ENCODE results near the gene STKLD1. TPM values are rescaled to one million over a fixed set of nuclear protein-coding genes. Genes with fewer than 3 reads are reported as not detected.
A peak's percentile ranks its signal among the peaks of the same experiment; 100 is the strongest.
"Not testable (repeated sequence)": the region's sequence is repeated elsewhere in the genome, so short reads cannot be mapped to it uniquely, and the experiment has no call there.

STKLD1 gene
- total RNA-seq, 1 donor from 2014 or later, result not detected

DNA sequence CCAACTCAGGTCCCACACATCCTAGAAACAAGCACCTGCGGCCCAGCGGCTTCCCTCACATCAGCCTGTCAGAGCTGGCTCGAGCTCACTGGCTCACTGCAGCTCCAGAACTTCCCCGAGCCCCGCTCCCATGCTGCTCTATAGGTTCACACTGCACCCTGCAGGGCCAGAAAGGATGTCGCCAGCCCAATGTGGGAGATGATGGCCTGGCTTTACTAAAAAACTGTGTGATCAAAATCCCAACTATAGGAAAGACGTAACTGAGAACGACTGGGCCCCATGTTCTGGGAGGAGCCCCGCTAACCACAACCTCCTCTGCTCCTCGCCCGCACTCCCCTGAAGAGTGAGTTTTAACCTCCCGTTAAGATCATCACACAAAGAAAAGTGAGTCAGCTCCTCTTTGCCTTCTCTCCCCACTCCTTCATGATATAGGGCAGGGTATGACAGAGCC, 4.9 kb upstream of the STKLD1 start:
- no peak overlapping the region for H3K4me3 ChIP-seq
- intact Hi-C loops (cut with DNase I), result loop anchor here (10.0 kb wide), 1 partner anchor 654 kb away; the partner anchor contains the start of gene BRD3OS
- no peaks in the 10 kb centered on the region for H3K27me3 ChIP-seq
- H3K4me1 ChIP-seq, result peaks cover 7 to 40% of the 10 kb centered on the region in 2 donors
- peaks cover 15 to 42% of the 10 kb centered on the region in 2 donors for H3K36me3 ChIP-seq
- H3K9me3 ChIP-seq, result no peaks in the 10 kb centered on the region
- TF ChIP-seq, protein P1, sequence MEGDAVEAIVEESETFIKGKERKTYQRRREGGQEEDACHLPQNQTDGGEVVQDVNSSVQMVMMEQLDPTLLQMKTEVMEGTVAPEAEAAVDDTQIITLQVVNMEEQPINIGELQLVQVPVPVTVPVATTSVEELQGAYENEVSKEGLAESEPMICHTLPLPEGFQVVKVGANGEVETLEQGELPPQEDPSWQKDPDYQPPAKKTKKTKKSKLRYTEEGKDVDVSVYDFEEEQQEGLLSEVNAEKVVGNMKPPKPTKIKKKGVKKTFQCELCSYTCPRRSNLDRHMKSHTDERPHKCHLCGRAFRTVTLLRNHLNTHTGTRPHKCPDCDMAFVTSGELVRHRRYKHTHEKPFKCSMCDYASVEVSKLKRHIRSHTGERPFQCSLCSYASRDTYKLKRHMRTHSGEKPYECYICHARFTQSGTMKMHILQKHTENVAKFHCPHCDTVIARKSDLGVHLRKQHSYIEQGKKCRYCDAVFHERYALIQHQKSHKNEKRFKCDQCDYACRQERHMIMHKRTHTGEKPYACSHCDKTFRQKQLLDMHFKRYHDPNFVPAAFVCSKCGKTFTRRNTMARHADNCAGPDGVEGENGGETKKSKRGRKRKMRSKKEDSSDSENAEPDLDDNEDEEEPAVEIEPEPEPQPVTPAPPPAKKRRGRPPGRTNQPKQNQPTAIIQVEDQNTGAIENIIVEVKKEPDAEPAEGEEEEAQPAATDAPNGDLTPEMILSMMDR (IDR thresholded peaks at IDR 0.05), result no peak
- no peak overlapping the region for H3K27ac ChIP-seq
- no peak for DNase-seq (ENCODE audit: low spot score in 2 of 2)

DNA sequence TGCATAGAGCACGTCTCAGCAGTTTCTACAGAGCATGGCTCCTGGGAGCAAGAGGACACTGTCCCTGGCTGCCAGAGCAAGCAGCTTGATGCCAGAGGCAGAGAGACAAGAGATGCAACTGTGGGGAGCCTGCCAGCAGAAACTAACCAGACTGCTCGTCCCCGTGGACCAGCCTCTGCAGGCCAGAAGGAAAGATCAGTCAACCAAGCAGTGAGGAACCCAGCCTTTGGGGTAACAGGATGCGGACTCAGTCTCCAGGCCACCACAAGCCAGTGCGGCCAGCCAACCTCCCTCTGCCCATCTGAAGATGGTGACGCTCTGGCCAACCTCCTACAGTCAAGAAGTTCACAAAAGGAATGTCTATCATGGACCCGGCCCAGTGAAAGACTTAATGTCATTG, 4.0 kb upstream of the STKLD1 start:
- Histone ChIP-seq H3K36me3 (peaks cover 7 to 33% of the 10 kb centered on the region in 2 donors), H3K4me3 (peak overlapping the region in 1 of 2 donors; percentile 16), H3K27me3 (no peaks in the 10 kb centered on the region), H3K27ac (no peak overlapping the region), H3K9me3 (no peaks in the 10 kb centered on the region), H3K4me1 (peaks cover 7 to 44% of the 10 kb centered on the region in 2 donors)
- no peak for DNase-seq (ENCODE audit: low spot score in 2 of 2)
- intact Hi-C loops (cut with DNase I), result loop anchor here (10.0 kb wide), 1 partner anchor 653 kb away; the partner anchor contains the start of gene BRD3OS
- TF ChIP-seq, protein P1 (IDR thresholded peaks at IDR 0.05), result no peak

DNA sequence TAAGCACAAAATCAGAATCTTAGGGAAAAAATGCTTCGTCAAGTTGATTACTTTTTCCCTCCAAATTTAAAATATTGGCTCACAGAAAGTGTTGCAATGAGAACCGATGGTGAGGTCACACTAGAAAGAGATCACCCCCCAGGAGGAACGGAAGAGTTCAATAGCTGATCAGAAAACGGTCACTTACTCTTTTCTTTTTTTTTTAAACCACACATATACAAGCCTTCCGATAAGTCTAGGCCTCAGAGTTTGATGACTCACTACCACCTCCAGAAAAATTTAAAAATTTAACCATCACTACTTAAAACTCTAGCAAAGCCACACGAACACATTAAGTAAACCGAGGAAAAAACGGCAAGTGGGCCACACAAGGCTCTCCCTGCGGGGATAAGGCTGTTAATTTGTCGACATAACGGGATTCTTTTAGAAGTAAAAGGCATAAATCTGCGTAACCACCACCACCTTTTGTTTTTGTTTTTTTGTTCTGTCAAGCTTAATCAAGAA, 1.5 kb upstream of the STKLD1 start:
- H3K9me3 ChIP-seq, result no peaks in the 10 kb centered on the region
- peaks cover 4 to 26% of the 10 kb centered on the region in 2 donors for H3K36me3 ChIP-seq
- intact Hi-C loops (cut with DNase I), result loop anchor here (10.0 kb wide), 1 partner anchor 650 kb away; the partner anchor contains the start of gene BRD3OS
- H3K4me3 ChIP-seq, result peak overlapping the region; percentile 97 to 98
- H3K27me3 ChIP-seq, result no peaks in the 10 kb centered on the region
- H3K4me1 ChIP-seq, result peaks cover 7 to 30% of the 10 kb centered on the region in 2 donors
- no peak for DNase-seq (ENCODE audit: low spot score in 2 of 2)
- H3K27ac ChIP-seq, result peak overlapping the region; percentile 94 to 97
- TF ChIP-seq, protein P1 (IDR thresholded peaks at IDR 0.05), result no peak

DNA sequence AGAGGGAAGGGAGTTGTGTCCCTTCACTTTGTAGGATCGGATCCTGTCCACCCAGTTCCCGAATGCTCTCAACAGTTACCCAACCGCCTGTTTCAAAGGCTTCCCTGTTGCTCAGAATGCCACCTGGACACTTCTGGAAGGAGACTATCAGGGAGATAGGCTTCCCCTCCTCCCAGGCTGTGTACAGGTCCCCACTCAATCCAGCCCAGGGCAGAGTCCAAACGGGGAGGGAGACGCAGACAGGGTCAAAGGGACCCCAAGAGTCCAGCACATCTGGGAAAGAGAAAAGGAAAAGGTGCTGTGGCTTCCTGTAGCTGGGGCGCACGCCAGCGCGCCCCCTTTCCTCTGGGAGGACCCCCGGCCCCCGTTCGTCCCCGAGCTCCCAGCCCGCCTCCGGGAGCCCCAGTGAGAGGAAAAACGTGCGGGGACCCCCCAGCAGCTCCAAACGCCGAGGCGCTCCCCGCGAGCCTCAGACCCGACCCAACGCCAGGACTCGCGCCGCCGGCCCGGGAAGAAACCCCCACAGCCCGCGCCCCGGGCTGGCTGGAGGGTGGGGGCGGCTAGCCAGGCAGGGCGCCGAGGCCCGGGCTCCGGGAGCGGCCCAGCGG, 946 bp upstream of the STKLD1 start:
- H3K4me1 ChIP-seq, result peaks cover 7 to 26% of the 10 kb centered on the region in 2 donors
- TF ChIP-seq, protein P1 (IDR thresholded peaks at IDR 0.05), result no peak
- intact Hi-C loops (cut with DNase I), result loop anchor here (10.0 kb wide), 1 partner anchor 650 kb away; the partner anchor contains the start of gene BRD3OS
- no peaks in the 10 kb centered on the region for H3K27me3 ChIP-seq
- no peak for DNase-seq (ENCODE audit: low spot score in 2 of 2)
- peak overlapping the region; percentile 94 to 97 for H3K27ac ChIP-seq
- H3K4me3 ChIP-seq, result peak overlapping the region; percentile 97 to 98
- peaks cover 4 to 21% of the 10 kb centered on the region in 2 donors for H3K36me3 ChIP-seq
- H3K9me3 ChIP-seq, result no peaks in the 10 kb centered on the region

DNA sequence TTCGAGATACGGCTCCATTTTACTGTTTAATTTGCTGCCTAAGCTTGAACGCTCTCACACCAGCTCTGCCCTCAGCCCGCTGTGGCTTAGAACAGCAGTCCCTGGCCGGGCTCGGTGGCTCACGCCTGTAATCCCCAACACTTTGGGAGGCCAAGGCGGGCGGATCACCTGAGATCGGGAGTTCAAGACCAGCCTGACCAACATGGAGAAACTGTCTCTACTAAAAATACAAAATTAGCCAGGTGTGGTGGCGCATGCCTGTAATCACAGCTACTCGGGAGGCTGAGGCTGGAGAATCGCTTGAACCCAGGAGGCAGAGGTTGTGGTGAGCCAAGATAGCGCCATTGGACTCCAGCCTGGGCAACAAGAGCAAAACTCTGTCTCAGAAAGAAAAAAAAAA, 1.1 kb downstream of the STKLD1 start:
- H3K4me1 ChIP-seq, result peaks cover 7 to 17% of the 10 kb centered on the region in 2 donors
- H3K27me3 ChIP-seq; H3K9me3 ChIP-seq; H3K4me3 ChIP-seq; H3K27ac ChIP-seq; DNase-seq (ENCODE audit: low spot score in 2 of 2): not testable (repeated sequence)
- intact Hi-C loops (cut with DNase I), result loop anchor here (2.0 to 10.0 kb wide), 2 partner anchors 20 to 648 kb away; partner anchors contain the start of genes BRD3OS, SURF1 and SURF2
- peaks cover 4 to 14% of the 10 kb centered on the region in 2 donors for H3K36me3 ChIP-seq

DNA sequence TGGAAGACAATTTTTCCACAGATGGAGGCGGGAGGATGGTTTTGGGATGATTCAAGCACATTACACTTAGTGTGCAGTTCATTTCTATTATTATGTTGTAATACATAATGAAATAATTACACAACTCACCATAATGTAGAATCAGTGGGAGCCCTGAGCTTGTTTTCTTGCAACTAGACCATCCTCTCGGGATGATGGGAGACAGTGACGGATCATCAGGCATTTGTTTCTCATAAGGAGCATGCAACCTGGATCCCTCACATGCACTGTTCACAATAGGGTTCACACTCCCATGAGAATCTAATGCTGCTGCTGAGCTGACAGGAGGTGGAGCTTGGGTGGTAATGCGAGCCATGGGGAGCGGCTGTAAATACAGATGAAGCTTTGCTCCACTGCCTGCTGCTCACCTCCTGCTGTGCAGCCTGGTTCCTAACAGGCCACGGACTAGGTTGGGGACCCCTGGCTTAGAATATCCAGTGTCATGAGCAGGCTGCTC, 1.6 kb downstream of the STKLD1 start:
- intact Hi-C loops (cut with DNase I), result loop anchor here (2.0 to 10.0 kb wide), 2 partner anchors 21 to 647 kb away; partner anchors contain the start of genes BRD3OS, SURF1 and SURF2
- Histone ChIP-seq H3K27me3 (no peaks in the 10 kb centered on the region), H3K9me3 (no peaks in the 10 kb centered on the region), H3K4me1 (peaks cover 7 to 14% of the 10 kb centered on the region in 2 donors), H3K4me3 (no peak overlapping the region), H3K27ac (no peak overlapping the region), H3K36me3 (peaks cover 4 to 9% of the 10 kb centered on the region in 2 donors)
- TF ChIP-seq, protein P1 (IDR thresholded peaks at IDR 0.05), result no peak
- no peak for DNase-seq (ENCODE audit: low spot score in 2 of 2)
